ENCODE data around the gene COL19A1.

DNA sequence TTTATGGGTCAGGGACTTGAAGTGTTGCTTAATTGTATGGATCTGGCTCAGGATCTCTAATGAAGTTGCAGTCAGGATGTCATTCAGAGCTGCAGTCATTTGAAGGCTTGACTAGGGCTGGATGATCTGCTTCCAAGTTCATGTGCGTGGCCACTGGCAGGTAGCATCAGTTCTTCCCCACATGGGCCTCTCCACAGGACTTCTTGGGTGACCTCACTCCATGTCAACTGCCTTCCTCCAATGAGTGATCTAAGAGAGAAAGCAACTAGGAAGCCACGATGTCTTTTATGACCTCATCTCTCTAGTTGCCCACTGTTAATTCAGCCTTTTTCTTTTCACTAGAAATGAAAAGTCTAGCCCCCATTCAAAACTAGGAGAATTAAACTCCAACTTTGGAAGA, 332.4 kb downstream of the COL19A1 start:
- TF ChIP-seq, protein P1, sequence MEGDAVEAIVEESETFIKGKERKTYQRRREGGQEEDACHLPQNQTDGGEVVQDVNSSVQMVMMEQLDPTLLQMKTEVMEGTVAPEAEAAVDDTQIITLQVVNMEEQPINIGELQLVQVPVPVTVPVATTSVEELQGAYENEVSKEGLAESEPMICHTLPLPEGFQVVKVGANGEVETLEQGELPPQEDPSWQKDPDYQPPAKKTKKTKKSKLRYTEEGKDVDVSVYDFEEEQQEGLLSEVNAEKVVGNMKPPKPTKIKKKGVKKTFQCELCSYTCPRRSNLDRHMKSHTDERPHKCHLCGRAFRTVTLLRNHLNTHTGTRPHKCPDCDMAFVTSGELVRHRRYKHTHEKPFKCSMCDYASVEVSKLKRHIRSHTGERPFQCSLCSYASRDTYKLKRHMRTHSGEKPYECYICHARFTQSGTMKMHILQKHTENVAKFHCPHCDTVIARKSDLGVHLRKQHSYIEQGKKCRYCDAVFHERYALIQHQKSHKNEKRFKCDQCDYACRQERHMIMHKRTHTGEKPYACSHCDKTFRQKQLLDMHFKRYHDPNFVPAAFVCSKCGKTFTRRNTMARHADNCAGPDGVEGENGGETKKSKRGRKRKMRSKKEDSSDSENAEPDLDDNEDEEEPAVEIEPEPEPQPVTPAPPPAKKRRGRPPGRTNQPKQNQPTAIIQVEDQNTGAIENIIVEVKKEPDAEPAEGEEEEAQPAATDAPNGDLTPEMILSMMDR (conservative IDR thresholded peaks at IDR 0.05; ENCODE audit: low read depth in 2 of 2), result no peak
- TF ChIP-seq, protein P2, sequence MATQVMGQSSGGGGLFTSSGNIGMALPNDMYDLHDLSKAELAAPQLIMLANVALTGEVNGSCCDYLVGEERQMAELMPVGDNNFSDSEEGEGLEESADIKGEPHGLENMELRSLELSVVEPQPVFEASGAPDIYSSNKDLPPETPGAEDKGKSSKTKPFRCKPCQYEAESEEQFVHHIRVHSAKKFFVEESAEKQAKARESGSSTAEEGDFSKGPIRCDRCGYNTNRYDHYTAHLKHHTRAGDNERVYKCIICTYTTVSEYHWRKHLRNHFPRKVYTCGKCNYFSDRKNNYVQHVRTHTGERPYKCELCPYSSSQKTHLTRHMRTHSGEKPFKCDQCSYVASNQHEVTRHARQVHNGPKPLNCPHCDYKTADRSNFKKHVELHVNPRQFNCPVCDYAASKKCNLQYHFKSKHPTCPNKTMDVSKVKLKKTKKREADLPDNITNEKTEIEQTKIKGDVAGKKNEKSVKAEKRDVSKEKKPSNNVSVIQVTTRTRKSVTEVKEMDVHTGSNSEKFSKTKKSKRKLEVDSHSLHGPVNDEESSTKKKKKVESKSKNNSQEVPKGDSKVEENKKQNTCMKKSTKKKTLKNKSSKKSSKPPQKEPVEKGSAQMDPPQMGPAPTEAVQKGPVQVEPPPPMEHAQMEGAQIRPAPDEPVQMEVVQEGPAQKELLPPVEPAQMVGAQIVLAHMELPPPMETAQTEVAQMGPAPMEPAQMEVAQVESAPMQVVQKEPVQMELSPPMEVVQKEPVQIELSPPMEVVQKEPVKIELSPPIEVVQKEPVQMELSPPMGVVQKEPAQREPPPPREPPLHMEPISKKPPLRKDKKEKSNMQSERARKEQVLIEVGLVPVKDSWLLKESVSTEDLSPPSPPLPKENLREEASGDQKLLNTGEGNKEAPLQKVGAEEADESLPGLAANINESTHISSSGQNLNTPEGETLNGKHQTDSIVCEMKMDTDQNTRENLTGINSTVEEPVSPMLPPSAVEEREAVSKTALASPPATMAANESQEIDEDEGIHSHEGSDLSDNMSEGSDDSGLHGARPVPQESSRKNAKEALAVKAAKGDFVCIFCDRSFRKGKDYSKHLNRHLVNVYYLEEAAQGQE (IDR thresholded peaks at IDR 0.05; ENCODE audit: unreplicated experiment), result no peak
- TF ChIP-seq EZH2 (IDR thresholded peaks at IDR 0.05; ENCODE audit: low read depth, unreplicated experiment) (no peak), JUNB (IDR thresholded peaks at IDR 0.05; ENCODE audit: unreplicated experiment) (no peak), STAT1 (IDR thresholded peaks at IDR 0.05; ENCODE audit: unreplicated experiment) (no peak), POLR2AphosphoS5 (IDR thresholded peaks at IDR 0.05; ENCODE audit: low read depth) (no peak), EZH2phosphoT487 (IDR thresholded peaks at IDR 0.05; ENCODE audit: unreplicated experiment) (no peak), ZNF114 (CRISPR knock-in tag; IDR thresholded peaks at IDR 0.05) (no peak), CREB1 (CRISPR knock-in tag; IDR thresholded peaks at IDR 0.05; ENCODE audit: low read depth) (no peak), ZNF331 (CRISPR knock-in tag; IDR thresholded peaks at IDR 0.05; ENCODE audit: low read depth) (no peak), NANOG (IDR thresholded peaks at IDR 0.05; ENCODE audit: borderline replicate concordance) (no peak)
- TF ChIP-seq, protein P3, sequence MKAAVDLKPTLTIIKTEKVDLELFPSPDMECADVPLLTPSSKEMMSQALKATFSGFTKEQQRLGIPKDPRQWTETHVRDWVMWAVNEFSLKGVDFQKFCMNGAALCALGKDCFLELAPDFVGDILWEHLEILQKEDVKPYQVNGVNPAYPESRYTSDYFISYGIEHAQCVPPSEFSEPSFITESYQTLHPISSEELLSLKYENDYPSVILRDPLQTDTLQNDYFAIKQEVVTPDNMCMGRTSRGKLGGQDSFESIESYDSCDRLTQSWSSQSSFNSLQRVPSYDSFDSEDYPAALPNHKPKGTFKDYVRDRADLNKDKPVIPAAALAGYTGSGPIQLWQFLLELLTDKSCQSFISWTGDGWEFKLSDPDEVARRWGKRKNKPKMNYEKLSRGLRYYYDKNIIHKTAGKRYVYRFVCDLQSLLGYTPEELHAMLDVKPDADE (IDR thresholded peaks at IDR 0.05), result no peak

Data from GM23338 (cell line).